Peyer's patch (tissue), 4 donors: ENCODE measurements around the gene CORIN.

ENCODE experiments used
- CTCF ChIP-seq, 6 experiments: fragments of 450-650 bp in 4 of 6; fragments of 200-600 bp in 2 of 6; sonication (generic) in 1 of 6; IDR thresholded peaks; one replicate each; pipeline ENCODE4 v1.5.1; 2017 to 2019; ENCODE audit warnings: antibody characterized with exemption in 6 of 6, mild to moderate bottlenecking in 3 of 6, moderate library complexity in 1 of 6
- POLR2A ChIP-seq, 2 donors: fragments of 450-650 bp; IDR thresholded peaks; one replicate each; pipeline ENCODE4 v1.5.1; 2017; ENCODE audit warnings: antibody characterized with exemption in 2 of 2, mild to moderate bottlenecking in 2 of 2, moderate library complexity in 2 of 2

- TF ChIP-seq CTCF (IDR thresholded peaks at IDR 0.05) = no peak
- TF ChIP-seq POLR2A (IDR thresholded peaks at IDR 0.05) = no peak
Observed at GRCh38 chr4:47562297-47562696, 275.6 kb downstream of the CORIN start.
